Measurements from ENCODE around the gene CFAP57.
"Not testable (repeated sequence)": the region's sequence is repeated elsewhere in the genome, so short reads cannot be mapped to it uniquely, and the experiment has no call there.

Gene CFAP57

DNA sequence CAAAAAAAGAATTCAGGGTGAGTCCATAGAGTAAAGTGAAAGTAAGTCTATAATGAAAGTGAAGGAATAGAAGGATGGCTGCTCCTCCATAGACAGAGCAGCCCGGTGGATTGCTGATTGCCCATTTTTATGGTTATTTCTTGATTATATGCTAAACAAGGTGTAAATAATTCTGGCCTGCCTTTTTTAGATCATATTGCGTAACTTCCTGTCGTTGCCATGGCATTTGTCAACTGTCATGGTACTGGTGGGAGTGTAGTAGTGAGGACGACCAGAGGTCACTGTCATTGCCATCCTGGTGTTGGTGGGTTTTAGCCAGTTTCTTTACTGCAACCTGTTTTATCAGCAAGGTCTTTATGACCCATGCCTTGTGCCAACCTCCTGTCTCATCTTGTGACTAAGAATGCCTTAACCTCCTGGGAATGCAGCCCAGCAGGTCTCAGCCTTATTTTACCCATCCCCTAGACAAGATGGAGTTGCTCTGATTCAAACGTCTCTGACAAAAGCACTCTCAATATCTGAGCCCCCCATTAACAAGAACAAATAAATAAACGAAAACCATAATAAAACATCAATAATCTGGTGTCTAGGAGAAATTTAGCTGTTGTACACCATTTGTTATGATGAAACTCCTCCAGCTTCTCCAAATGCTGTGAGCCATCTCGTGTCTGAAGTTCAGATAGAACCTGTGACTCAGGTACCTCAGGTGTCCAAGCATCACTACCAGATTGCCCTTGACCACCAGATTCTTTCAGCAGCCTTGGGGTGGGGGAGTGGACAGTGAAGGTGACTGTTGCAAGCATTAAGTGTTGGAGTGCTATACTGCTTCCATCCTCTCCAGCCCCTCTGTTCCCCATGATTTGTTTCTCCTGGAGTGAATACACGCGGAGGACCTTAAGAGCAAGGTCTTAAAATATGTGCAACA, 36.0 kb upstream of the CFAP57 start:
- TF ChIP-seq CTCF (IDR thresholded peaks at IDR 0.05; ENCODE audit: low read depth, low read length, missing control alignments): no peak
- DNase-seq (ENCODE audit: low read depth): no peak
- H3K4me3 ChIP-seq (ENCODE audit: low read depth, low read length): no peak overlapping the region

GRCh38 chr1:43137445-43138052, 34.6 kb upstream of the CFAP57 start:
- no peak for TF ChIP-seq CTCF (IDR thresholded peaks at IDR 0.05; ENCODE audit: low read depth, low read length, missing control alignments)
- H3K4me3 ChIP-seq (ENCODE audit: low read depth, low read length): no peak overlapping the region
- DNase-seq (ENCODE audit: low read depth): no peak

- not testable (repeated sequence) for H3K4me3 ChIP-seq (ENCODE audit: low read depth, low read length); DNase-seq (ENCODE audit: low read depth)
Observed at GRCh38 chr1:43139295-43139694, 32.8 kb upstream of the CFAP57 start.

- no peak overlapping the region for H3K4me3 ChIP-seq (ENCODE audit: low read depth, low read length)
- no peak for DNase-seq (ENCODE audit: low read depth)
- no peak for TF ChIP-seq CTCF (IDR thresholded peaks at IDR 0.05; ENCODE audit: low read depth, low read length, missing control alignments)
Observed at GRCh38 chr1:43140010-43140409, 32.1 kb upstream of the CFAP57 start.

GRCh38 chr1:43140583-43140982, 31.5 kb upstream of the CFAP57 start:
- no peak for TF ChIP-seq CTCF (IDR thresholded peaks at IDR 0.05; ENCODE audit: low read depth, low read length, missing control alignments)
- no peak overlapping the region for H3K4me3 ChIP-seq (ENCODE audit: low read depth, low read length)
- no peak for DNase-seq (ENCODE audit: low read depth)

- TF ChIP-seq CTCF (IDR thresholded peaks at IDR 0.05; ENCODE audit: low read depth, low read length, missing control alignments): peak; percentile 52
- DNase-seq (ENCODE audit: low read depth): no peak
- no peak overlapping the region for H3K4me3 ChIP-seq (ENCODE audit: low read depth, low read length)
Observed at GRCh38 chr1:43143441-43143888, 28.7 kb upstream of the CFAP57 start.

- TF ChIP-seq CTCF (IDR thresholded peaks at IDR 0.05; ENCODE audit: low read depth, low read length, missing control alignments): no peak
- no peak overlapping the region for H3K4me3 ChIP-seq (ENCODE audit: low read depth, low read length)
- no peak for DNase-seq (ENCODE audit: low read depth)
Observed at GRCh38 chr1:43144237-43144636, 27.9 kb upstream of the CFAP57 start.
